OCI-LY1 (cell line): Measurements from ENCODE around the gene FAM107B.

Source experiments
- EZH2 ChIP-seq: fragments of 200-600 bp; sonication (generic), shearing (Covaris generic); IDR thresholded peaks from 2 replicates; pipeline ENCODE4 v1.8.0; 2017; ENCODE audit warnings: borderline replicate concordance, mixed run types, mild to moderate bottlenecking, antibody characterized with exemption, low read length, moderate library complexity, mixed read lengths
- TF ChIP-seq, protein P1 (sequence below): fragments of 200-600 bp; sonication (generic), shearing (Covaris generic); IDR thresholded peaks from 2 replicates; pipeline ENCODE4 v1.5.1; 2017; ENCODE audit warnings: mild to moderate bottlenecking, antibody characterized with exemption, low read length, moderate library complexity, mixed read lengths

GRCh38 chr10:14701466-14701865 is 73.2 kb downstream of the FAM107B start:
- TF ChIP-seq, protein P1, sequence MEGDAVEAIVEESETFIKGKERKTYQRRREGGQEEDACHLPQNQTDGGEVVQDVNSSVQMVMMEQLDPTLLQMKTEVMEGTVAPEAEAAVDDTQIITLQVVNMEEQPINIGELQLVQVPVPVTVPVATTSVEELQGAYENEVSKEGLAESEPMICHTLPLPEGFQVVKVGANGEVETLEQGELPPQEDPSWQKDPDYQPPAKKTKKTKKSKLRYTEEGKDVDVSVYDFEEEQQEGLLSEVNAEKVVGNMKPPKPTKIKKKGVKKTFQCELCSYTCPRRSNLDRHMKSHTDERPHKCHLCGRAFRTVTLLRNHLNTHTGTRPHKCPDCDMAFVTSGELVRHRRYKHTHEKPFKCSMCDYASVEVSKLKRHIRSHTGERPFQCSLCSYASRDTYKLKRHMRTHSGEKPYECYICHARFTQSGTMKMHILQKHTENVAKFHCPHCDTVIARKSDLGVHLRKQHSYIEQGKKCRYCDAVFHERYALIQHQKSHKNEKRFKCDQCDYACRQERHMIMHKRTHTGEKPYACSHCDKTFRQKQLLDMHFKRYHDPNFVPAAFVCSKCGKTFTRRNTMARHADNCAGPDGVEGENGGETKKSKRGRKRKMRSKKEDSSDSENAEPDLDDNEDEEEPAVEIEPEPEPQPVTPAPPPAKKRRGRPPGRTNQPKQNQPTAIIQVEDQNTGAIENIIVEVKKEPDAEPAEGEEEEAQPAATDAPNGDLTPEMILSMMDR: no peak
- TF ChIP-seq EZH2: no peak
